ENCODE measurements around the gene CCDC69. TPM values are rescaled to one million over a fixed set of nuclear protein-coding genes. Genes with fewer than 3 reads are reported as not detected.

The CCDC69 gene
- polyA plus RNA-seq, 2 of the 4 experiments (the other 2 are of a cell fraction) = 2.9 to 3.0 TPM

GRCh38 chr5:151221574-151221973 is 2.3 kb downstream of the CCDC69 start:
- ATAC-seq (no peak), FAIRE-seq (no peak), DNase-seq (ENCODE audit: low read depth in 1 of 2, low spot score in 1 of 2) (no peak)
- 91% methylated on average over 3 of the region's 3 CpGs for WGBS (ENCODE audit: missing lambda C conversion rate)
- H3K4me2 ChIP-seq = no peak overlapping the region
- CTCF ChIA-PET = interaction anchor here (0.9 to 1.5 kb wide), 5 partner anchors 10 to 420 kb away, joined by 3 to 5 read pairs (median 3); no protein-coding TSS in a partner anchor
- H3K4me3 ChIP-seq = no peak overlapping the region
- POLR2A ChIA-PET = no interaction called here
- no peak overlapping the region for H3K27ac ChIP-seq
- no peaks in the 10 kb centered on the region for H3K9me3 ChIP-seq
- no peak for TF ChIP-seq PHF8 (IDR thresholded peaks at IDR 0.05; ENCODE audit: borderline replicate concordance, low read depth)
- no peak for TF ChIP-seq FOSB (CRISPR knock-in tag; IDR thresholded peaks at IDR 0.05)
- TF ChIP-seq GATA3 (IDR thresholded peaks at IDR 0.05; ENCODE audit: borderline replicate concordance) = no peak
- no peak for TF ChIP-seq MAZ (IDR thresholded peaks at IDR 0.05; ENCODE audit: borderline replicate concordance, low read depth, low read length)
- no peak for TF ChIP-seq HMGXB4 (CRISPR knock-in tag; IDR thresholded peaks at IDR 0.05; ENCODE audit: borderline replicate concordance)
- no peak for TF ChIP-seq PBX3 (IDR thresholded peaks at IDR 0.05)
- TF ChIP-seq HEYL (CRISPR knock-in tag; IDR thresholded peaks at IDR 0.05) = no peak
- no peak for TF ChIP-seq RCOR1 (IDR thresholded peaks at IDR 0.05; ENCODE audit: low read depth, low read length)
- no peak for TF ChIP-seq NFE2L2 (conservative IDR thresholded peaks at IDR 0.05; ENCODE audit: low read length)
- TF ChIP-seq CEBPB (IDR thresholded peaks at IDR 0.05) = no peak
- TF ChIP-seq EHMT2 (IDR thresholded peaks at IDR 0.05; ENCODE audit: low read depth) = no peak
- no peak for TF ChIP-seq CHD4 (IDR thresholded peaks at IDR 0.05; ENCODE audit: borderline replicate concordance)
- TF ChIP-seq EHF (CRISPR knock-in tag; IDR thresholded peaks at IDR 0.05) = no peak
- TF ChIP-seq RAD21 (conservative IDR thresholded peaks at IDR 0.05 in 1 of 2, IDR thresholded peaks at IDR 0.05 in 1 of 2) = no peak
- no peak for TF ChIP-seq SREBF2 (IDR thresholded peaks at IDR 0.05)
- TF ChIP-seq NPAS2 (CRISPR knock-in tag; IDR thresholded peaks at IDR 0.05; ENCODE audit: borderline replicate concordance) = no peak
- TF ChIP-seq RARB (CRISPR knock-in tag; IDR thresholded peaks at IDR 0.05) = no peak
- no peak for TF ChIP-seq HOXB13 (CRISPR knock-in tag; IDR thresholded peaks at IDR 0.05; ENCODE audit: low read depth)
- TF ChIP-seq ESRRA (IDR thresholded peaks at IDR 0.05; ENCODE audit: borderline replicate concordance, low read length) = no peak
- H3K4me1 ChIP-seq = no peaks in the 10 kb centered on the region

- Histone ChIP-seq H3K4me1 (no peaks in the 10 kb centered on the region), H3K4me2 (no peak overlapping the region), H3K4me3 (no peak overlapping the region), H3K27ac (no peak overlapping the region), H3K9me3 (no peaks in the 10 kb centered on the region)
- TF ChIP-seq RCOR1 (IDR thresholded peaks at IDR 0.05; ENCODE audit: low read depth, low read length) = no peak
- TF ChIP-seq ATOH8 (CRISPR knock-in tag; IDR thresholded peaks at IDR 0.05; ENCODE audit: low read depth) = no peak
- no peak for TF ChIP-seq HOXB13 (CRISPR knock-in tag; IDR thresholded peaks at IDR 0.05; ENCODE audit: low read depth)
- no peak for TF ChIP-seq KDM1A (IDR thresholded peaks at IDR 0.05; ENCODE audit: low read depth)
- no peak for TF ChIP-seq JUN (IDR thresholded peaks at IDR 0.05)
- no peak for TF ChIP-seq TP53 (CRISPR knock-in tag; IDR thresholded peaks at IDR 0.05)
- no peak for TF ChIP-seq CHD4 (IDR thresholded peaks at IDR 0.05; ENCODE audit: borderline replicate concordance)
- WGBS (ENCODE audit: missing lambda C conversion rate) = 69% methylated on average over 7 of the region's 7 CpGs
- FAIRE-seq (no peak), DNase-seq (ENCODE audit: low read depth in 1 of 2, low spot score in 1 of 2) (no peak), ATAC-seq (no peak)
- ChIA-PET POLR2A (no interaction called here), CTCF (no interaction called here)
These were observed 4.1 kb downstream of the CCDC69 start for GRCh38 chr5:151219789-151220188.
